K562 (cell line): ENCODE data around the gene NPR2. TPM values are rescaled to one million over a fixed set of nuclear protein-coding genes. Genes with fewer than 3 reads are reported as not detected.

Source experiments
- CBX8 ChIP-seq: fragments of 200-600 bp; sonication (generic); IDR thresholded peaks from 2 replicates; pipeline ENCODE4 v1.6.1; 2012; ENCODE audit warnings: borderline replicate concordance, mixed run types, low read depth, mild to moderate bottlenecking, moderate library complexity, mixed read lengths, low read length, control low read depth, inconsistent platforms; ENCODE audit not compliant: poor library complexity, severe bottlenecking; ENCODE audit errors: extremely low read depth
- FOXK2 ChIP-seq, 2 experiments: fragments of 450-650 bp; IDR thresholded peaks in 1 of 2; conservative IDR thresholded peaks in 1 of 2; 2 replicates each; pipeline ENCODE4 v1.6.1; 2016; ENCODE audit warnings: low read depth in 2 of 2, mild to moderate bottlenecking in 1 of 2
- KDM2B ChIP-seq: fragments of 250-450 bp; sonication (Bioruptor Pico); IDR thresholded peaks from 2 replicates; pipeline ENCODE4 v1.8.0; 2021; ENCODE audit warnings: mild to moderate bottlenecking, moderate library complexity
- MYC ChIP-seq, 2 experiments: fragments of 250-450 bp in 1 of 2; sonication (Bioruptor Pico) in 1 of 2; IDR thresholded peaks; 2 replicates each; pipeline versions ENCODE4 v1.5.1 to v1.6.1; 2012 to 2021; ENCODE audit warnings: low read depth in 2 of 2, borderline replicate concordance in 1 of 2, improper control_type of control experiment in 1 of 2, low read length in 1 of 2, mild to moderate bottlenecking in 1 of 2, moderate library complexity in 1 of 2
- PHF8 ChIP-seq: fragments of 200-600 bp; sonication (generic); IDR thresholded peaks from 2 replicates; pipeline ENCODE4 v1.6.1; 2012; ENCODE audit warnings: mixed run types, mild to moderate bottlenecking, inconsistent platforms, low read length, moderate library complexity, borderline replicate concordance
- POLR3G ChIP-seq: IDR thresholded peaks from 2 replicates; pipeline ENCODE4 v1.6.1; 2011; ENCODE audit not compliant: insufficient read length, insufficient replicate concordance; ENCODE audit errors: extremely low read depth
- RBM25 ChIP-seq: fragments of 200-400 bp; formaldehyde crosslinking; IDR thresholded peaks from 2 replicates; pipeline ENCODE4 v1.6.1; 2018; ENCODE audit warnings: low read length, low read depth, moderate library complexity; ENCODE audit not compliant: severe bottlenecking
- SP2 ChIP-seq: IDR thresholded peaks from 2 replicates; pipeline ENCODE4 v1.6.1; 2011; ENCODE audit warnings: mild to moderate bottlenecking, low read depth, low read length, moderate library complexity; ENCODE audit not compliant: poor library complexity, severe bottlenecking; ENCODE audit errors: extremely low read depth
- TBP ChIP-seq: optimal IDR thresholded peaks from 2 replicates; pipeline ENCODE3; 2011; ENCODE audit warnings: low read depth, low read length, improper control_type of control experiment
- polyA plus RNA-seq, 8 experiments: library from polyadenylated mRNA; depleted of rRNA in 4 of 8; stranded (reverse) in 5 of 8; unstranded in 3 of 8; fragments of >200 nt; fragmentation: Nextera tagmentation in 2 of 8; fragmentation: Illumina TruSeq in 1 of 8; extraction: Ambion mirVana in 2 of 8; extraction: Trizol in 1 of 8; gene quantifications; 2 replicates each; pipeline versions ENCODE4 v1.2.1 to v1.2.3, GENCODE V29; 2011 to 2014; ENCODE audit warnings: inconsistent platforms in 1 of 8, missing spikeins in 1 of 8
- total RNA-seq, 7 experiments: library from RNA; depleted of rRNA in 6 of 7; stranded (reverse); fragments of >200 nt in 6 of 7; fragmentation: Illumina TruSeq in 2 of 7; extraction: Trizol in 2 of 7; gene quantifications; 2 replicates each; pipeline versions ENCODE4 v1.2.1 to v1.2.3, GENCODE V29; 2011 to 2021; ENCODE audit warnings: low replicate concordance in 1 of 7
- TF ChIP-seq, protein P1 (sequence below), 2 experiments: fragments of 200-800 bp in 1 of 2; sonication (Bioruptor generic) in 1 of 2; sonication (generic) in 1 of 2; formaldehyde crosslinking in 1 of 2; IDR thresholded peaks in 1 of 2; conservative IDR thresholded peaks in 1 of 2; 2 replicates each; pipeline versions ENCODE4 v1.5.0 to v1.6.1; 2016 to 2020; ENCODE audit warnings: missing compliant biosample characterization in 1 of 2, missing genetic modification characterization in 1 of 2, missing genetic modification reagents in 1 of 2
- TF ChIP-seq, protein P2 (sequence below): sonication (generic); formaldehyde crosslinking; IDR thresholded peaks from 2 replicates; pipeline ENCODE4 v1.8.0; 2022; ENCODE audit warnings: missing genetic modification reagents, mild to moderate bottlenecking, moderate library complexity, borderline replicate concordance

The NPR2 gene
- total and polyA plus RNA-seq, 9 of the 15 experiments (the other 6 are each of a cell fraction or from before 2014, with no cell fraction given), result 2.4 to 12.9 (median 6.0) TPM

DNA sequence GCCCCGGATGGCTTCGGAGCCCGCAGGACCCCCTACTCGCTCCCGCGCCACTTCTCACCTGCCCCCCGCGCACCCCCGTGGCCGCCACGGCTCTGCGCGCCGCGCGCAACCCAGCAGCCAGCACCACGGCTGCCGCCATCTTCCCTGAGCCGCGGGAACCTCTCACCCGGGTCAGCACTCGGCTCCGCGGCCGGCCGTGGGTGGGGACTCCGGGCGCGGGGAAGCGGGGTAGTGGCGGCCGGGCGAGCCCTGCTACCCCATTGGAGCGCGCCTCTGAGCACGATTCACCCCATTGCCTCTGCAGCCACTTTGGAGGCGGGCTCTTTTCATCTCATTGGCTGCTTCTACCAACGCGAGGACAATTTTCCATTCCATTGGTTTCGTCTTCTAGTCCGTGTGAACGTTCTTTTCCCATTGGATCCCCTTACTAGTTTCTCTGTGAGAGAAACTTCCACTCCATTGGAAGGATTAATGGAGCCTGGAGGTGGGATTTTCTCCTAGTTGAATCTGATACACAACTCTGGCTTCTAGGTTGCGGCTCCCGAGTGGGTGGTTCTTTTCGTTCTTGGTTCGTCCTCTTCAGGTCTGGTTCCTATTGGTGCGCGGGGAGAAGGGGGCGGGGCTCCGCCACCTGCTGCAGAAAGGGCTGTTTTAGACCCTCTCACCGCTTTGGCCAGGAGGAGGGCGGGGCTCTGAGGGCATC lies 23.6 kb downstream of the NPR2 start, which contains the start of gene HINT2 (continued):
- no peak for TF ChIP-seq CBX8
- TF ChIP-seq, protein P1, sequence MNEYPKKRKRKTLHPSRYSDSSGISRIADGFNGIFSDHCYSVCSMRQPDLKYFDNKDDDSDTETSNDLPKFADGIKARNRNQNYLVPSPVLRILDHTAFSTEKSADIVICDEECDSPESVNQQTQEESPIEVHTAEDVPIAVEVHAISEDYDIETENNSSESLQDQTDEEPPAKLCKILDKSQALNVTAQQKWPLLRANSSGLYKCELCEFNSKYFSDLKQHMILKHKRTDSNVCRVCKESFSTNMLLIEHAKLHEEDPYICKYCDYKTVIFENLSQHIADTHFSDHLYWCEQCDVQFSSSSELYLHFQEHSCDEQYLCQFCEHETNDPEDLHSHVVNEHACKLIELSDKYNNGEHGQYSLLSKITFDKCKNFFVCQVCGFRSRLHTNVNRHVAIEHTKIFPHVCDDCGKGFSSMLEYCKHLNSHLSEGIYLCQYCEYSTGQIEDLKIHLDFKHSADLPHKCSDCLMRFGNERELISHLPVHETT (CRISPR knock-in tag; conservative IDR thresholded peaks at IDR 0.05 in 1 of 2, IDR thresholded peaks at IDR 0.05 in 1 of 2), result peak in 1 of 2 experiments; percentile 50; a peak in 2 of 4 replicates
- peak; percentile 81 for TF ChIP-seq TBP
- TF ChIP-seq POLR3G, result no peak
- TF ChIP-seq SP2, result peak; percentile 63
- TF ChIP-seq, protein P2, sequence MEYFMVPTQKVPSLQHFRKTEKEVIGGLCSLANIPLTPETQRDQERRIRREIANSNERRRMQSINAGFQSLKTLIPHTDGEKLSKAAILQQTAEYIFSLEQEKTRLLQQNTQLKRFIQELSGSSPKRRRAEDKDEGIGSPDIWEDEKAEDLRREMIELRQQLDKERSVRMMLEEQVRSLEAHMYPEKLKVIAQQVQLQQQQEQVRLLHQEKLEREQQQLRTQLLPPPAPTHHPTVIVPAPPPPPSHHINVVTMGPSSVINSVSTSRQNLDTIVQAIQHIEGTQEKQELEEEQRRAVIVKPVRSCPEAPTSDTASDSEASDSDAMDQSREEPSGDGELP (CRISPR knock-in tag), result peak; percentile 70
- TF ChIP-seq FOXK2 (conservative IDR thresholded peaks at IDR 0.05 in 1 of 2, IDR thresholded peaks at IDR 0.05 in 1 of 2; ENCODE audit: low read depth in 2 of 2), result peak in 1 of 2 experiments; percentile 52; a peak in 1 of 4 replicates
- TF ChIP-seq PHF8, result peak; percentile 81; the same call in 1 of the 2 replicates
- peak; percentile 79 for TF ChIP-seq RBM25
- TF ChIP-seq KDM2B (CRISPR knock-in tag), result 0 out of 2 replicates have a peak, but pooled peaks have one; percentile 43
- no peak for TF ChIP-seq MYC (IDR thresholded peaks at IDR 0.05; ENCODE audit: low read depth, low read length)
- no peak for TF ChIP-seq MYC (CRISPR knock-in tag; IDR thresholded peaks at IDR 0.05; ENCODE audit: borderline replicate concordance, low read depth)
